HuH-7.5 (cell line): ENCODE results near the gene ARHGAP5.
A peak's percentile ranks its signal among the peaks of the same experiment; 100 is the strongest.

Experiments
- DNase-seq: peaks from one replicate; pipeline ENCODE4 v3.0.0; 2011; ENCODE audit warnings: low spot score

The ARHGAP5 gene

GRCh38 chr14:32171469-32171868 lies 94.4 kb downstream of the ARHGAP5 start:
- no peak for DNase-seq

- no peak for DNase-seq
Observed at GRCh38 chr14:32183151-32184058, 106.3 kb downstream of the ARHGAP5 start.

- no peak for DNase-seq
Observed at GRCh38 chr14:32185097-32185496, 108.0 kb downstream of the ARHGAP5 start.

- DNase-seq, result no peak
Observed at GRCh38 chr14:32186248-32186647, 109.1 kb downstream of the ARHGAP5 start.

GRCh38 chr14:32189811-32190210 lies 112.7 kb downstream of the ARHGAP5 start:
- DNase-seq, result no peak

GRCh38 chr14:32190673-32191072 lies 113.6 kb downstream of the ARHGAP5 start:
- no peak for DNase-seq

- DNase-seq, result no peak
Observed at GRCh38 chr14:32192712-32193373, 115.7 kb downstream of the ARHGAP5 start.

GRCh38 chr14:32193532-32193931 lies 116.4 kb downstream of the ARHGAP5 start:
- no peak for DNase-seq

- DNase-seq, result no peak
Observed at GRCh38 chr14:32195636-32196035, 118.5 kb downstream of the ARHGAP5 start.

GRCh38 chr14:32197919-32198318 lies 120.8 kb downstream of the ARHGAP5 start:
- DNase-seq, result no peak

GRCh38 chr14:32200368-32201192 lies 123.5 kb downstream of the ARHGAP5 start:
- DNase-seq, result no peak

- DNase-seq, result peak; percentile 97
Observed at GRCh38 chr14:32201193-32201815, 124.2 kb downstream of the ARHGAP5 start.

GRCh38 chr14:32201816-32202490 lies 124.8 kb downstream of the ARHGAP5 start, which contains the start of gene RNU6-7:
RNU6-7 (plus strand) TSS chr14:32202045.
- peak; percentile 37 for DNase-seq

GRCh38 chr14:32202491-32202997 lies 125.4 kb downstream of the ARHGAP5 start:
- DNase-seq, result peak; percentile 33

GRCh38 chr14:32202998-32203882 lies 126.1 kb downstream of the ARHGAP5 start, which contains the start of gene RNU6-8:
RNU6-8 (minus strand) TSS chr14:32203269.
- peak; percentile 97 for DNase-seq

- no peak for DNase-seq
Observed at GRCh38 chr14:32203928-32204357, 126.8 kb downstream of the ARHGAP5 start.

GRCh38 chr14:32205554-32205953 lies 128.4 kb downstream of the ARHGAP5 start:
- DNase-seq, result no peak

GRCh38 chr14:32205984-32206383 lies 128.9 kb downstream of the ARHGAP5 start:
- no peak for DNase-seq

GRCh38 chr14:32206552-32206951 lies 129.4 kb downstream of the ARHGAP5 start:
- DNase-seq, result no peak

GRCh38 chr14:32208490-32208889 lies 131.4 kb downstream of the ARHGAP5 start:
- no peak for DNase-seq
